ENCODE data around the gene YIF1B. TPM values are rescaled to one million over a fixed set of nuclear protein-coding genes. Genes with fewer than 3 reads are reported as not detected.
A peak's percentile ranks its signal among the peaks of the same experiment; 100 is the strongest.

YIF1B gene
- total RNA-seq, 1 donor = 59.8 TPM

GRCh38 chr19:38284422-38284821 lies 31.3 kb downstream of the YIF1B start:
- no peak for TF ChIP-seq CTCF (IDR thresholded peaks at IDR 0.05; ENCODE audit: insufficient read depth, low read length)
- no peak overlapping the region for H3K4me3 ChIP-seq (ENCODE audit: low read depth, low read length)
- no peak for DNase-seq (ENCODE audit: low read depth)

GRCh38 chr19:38283271-38283670 lies 32.5 kb downstream of the YIF1B start:
- H3K4me3 ChIP-seq (ENCODE audit: low read depth, low read length) = no peak overlapping the region
- DNase-seq (ENCODE audit: low read depth) = no peak
- TF ChIP-seq CTCF (IDR thresholded peaks at IDR 0.05; ENCODE audit: insufficient read depth, low read length) = no peak

- H3K4me3 ChIP-seq (ENCODE audit: low read depth, low read length) = no peak overlapping the region
- TF ChIP-seq CTCF (IDR thresholded peaks at IDR 0.05; ENCODE audit: insufficient read depth, low read length) = no peak
- DNase-seq (ENCODE audit: low read depth) = no peak
These were observed 33.8 kb downstream of the YIF1B start for GRCh38 chr19:38281811-38282566.

- DNase-seq (ENCODE audit: low read depth) = no peak
- H3K4me3 ChIP-seq (ENCODE audit: low read depth, low read length) = no peak overlapping the region
- TF ChIP-seq CTCF (IDR thresholded peaks at IDR 0.05; ENCODE audit: insufficient read depth, low read length) = no peak
These were observed 35.5 kb downstream of the YIF1B start for GRCh38 chr19:38280030-38280921.

- no peak overlapping the region for H3K4me3 ChIP-seq (ENCODE audit: low read depth, low read length)
- no peak for DNase-seq (ENCODE audit: low read depth)
- TF ChIP-seq CTCF (IDR thresholded peaks at IDR 0.05; ENCODE audit: insufficient read depth, low read length) = no peak
These were observed 37.0 kb downstream of the YIF1B start for GRCh38 chr19:38278751-38279150.

- DNase-seq (ENCODE audit: low read depth) = peak; percentile 94
- TF ChIP-seq CTCF (IDR thresholded peaks at IDR 0.05; ENCODE audit: insufficient read depth, low read length) = no peak
- H3K4me3 ChIP-seq (ENCODE audit: low read depth, low read length) = no peak overlapping the region
These were observed 37.6 kb downstream of the YIF1B start for GRCh38 chr19:38277969-38278680.
